Heart left ventricle (tissue), 13 donors: ENCODE results near the gene SAV1.

Experiments
- CTCF ChIP-seq, 12 donors: fragments of 200-600 bp; sonication (generic) in 4 of 12; IDR thresholded peaks; one replicate each; pipeline versions ENCODE4 v1.5.0 to v1.8.0; 2018 to 2022; ENCODE audit warnings: antibody characterized with exemption in 12 of 12, mild to moderate bottlenecking in 5 of 12
- POLR2A ChIP-seq, 2 donors: fragments of 450-650 bp; IDR thresholded peaks; one replicate each; pipeline ENCODE4 v1.6.1; 2017; ENCODE audit warnings: antibody characterized with exemption in 2 of 2, mild to moderate bottlenecking in 2 of 2, moderate library complexity in 2 of 2
- donor health status: ischemic (EF 13 %, LVEDD 7.1; RV severe dilation, severe dysfunction).
- donor health status: DM: no; HTN: yes; CAD: no.
- donor health status: DM: no; HTN: no; CAD: no.
- donor health status: ischemic (EF 25% LVEDD 6.9; RV normal size, moderate dysfunction).
- donor health status: ischemic (EF 25% LVEDD 5.7; RV mildly dilated, moderate dysfunction).
- donor health status: ischemic (EF 35%, LVEDD 5.7; RV mildly dilated, moderate dysfunction).
- donor health status: nonischemic (EF 11% LVEDD 7.7; RV severe dilation, severe dysfunction).
- donor health status: DM: yes; HTN: yes; CAD: no.
- donor health status: PGD.
- donor health status: ischemic (EF 29% LVEDD 5.4; RV normal size, mild dysfunction).
- donor health status: nonischemic (EF 23%, LVEDD 6.1; RV moderate dilation, normal function).

DNA sequence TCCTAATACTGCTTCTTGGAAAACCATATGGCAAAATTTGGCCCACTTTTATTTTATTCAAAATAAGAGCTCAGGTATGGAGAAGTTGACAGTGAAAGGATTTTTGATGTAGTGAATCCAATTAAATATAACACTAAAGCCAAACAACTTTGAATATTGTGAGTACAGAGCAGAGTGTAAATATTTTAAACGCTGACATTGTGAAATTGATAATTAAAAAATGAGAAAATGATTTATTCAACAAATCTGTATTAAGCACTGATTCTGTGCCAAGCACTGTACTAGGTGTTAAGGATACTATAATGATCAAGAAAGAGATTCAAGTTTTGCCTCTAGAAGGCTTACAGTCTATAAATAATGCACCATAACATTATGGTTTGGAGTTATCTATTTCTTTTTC lies 57.6 kb downstream of the SAV1 start:
- TF ChIP-seq POLR2A (IDR thresholded peaks at IDR 0.05) (no peak), CTCF (IDR thresholded peaks at IDR 0.05) (no peak)
